Sigmoid colon (tissue), 7 donors: ENCODE results near the gene CRYGN. TPM values are rescaled to one million over a fixed set of nuclear protein-coding genes. Genes with fewer than 3 reads are reported as not detected.

Experiments
- DNase-seq: peaks from one replicate; pipeline ENCODE4 v3.0.0-alpha.2; 2019
- H3K27ac ChIP-seq, 4 donors: fragments of 200-600 bp; sonication (generic); one replicate each; pipeline ENCODE4 v1.5.1; 2016 to 2019; ENCODE audit warnings: mild to moderate bottlenecking in 1 of 4
- H3K27me3 ChIP-seq, 3 donors: fragments of 200-600 bp; sonication (generic); one replicate each; pipeline ENCODE4 v1.5.1; 2019; ENCODE audit warnings: mild to moderate bottlenecking in 1 of 3
- H3K36me3 ChIP-seq, 4 donors: fragments of 200-600 bp; sonication (generic); one replicate each; pipeline ENCODE4 v1.5.1; 2016 to 2019
- H3K4me1 ChIP-seq, 4 donors: fragments of 200-600 bp; sonication (generic); one replicate each; pipeline ENCODE4 v1.5.1; 2017 to 2019
- H3K4me3 ChIP-seq, 4 donors: fragments of 200-600 bp; sonication (generic); one replicate each; pipeline ENCODE4 v1.5.1; 2017 to 2019; ENCODE audit warnings: mild to moderate bottlenecking in 2 of 4, moderate library complexity in 1 of 4
- H3K9me3 ChIP-seq, 4 donors: fragments of 200-600 bp in 3 of 4; sonication (generic) in 3 of 4; one replicate each; pipeline versions ENCODE4 v1.5.1 to v1.6.1; 2013 to 2019
- EP300 ChIP-seq, 4 donors: sonication (generic); formaldehyde crosslinking; IDR thresholded peaks; one replicate each; pipeline ENCODE4 v1.6.1; 2017; ENCODE audit warnings: antibody characterized with exemption in 4 of 4
- POLR2A ChIP-seq, 2 donors: fragments of 450-650 bp; IDR thresholded peaks; one replicate each; pipeline ENCODE4 v1.6.1; 2016; ENCODE audit warnings: antibody characterized with exemption in 2 of 2, mild to moderate bottlenecking in 2 of 2, moderate library complexity in 2 of 2
- POLR2AphosphoS5 ChIP-seq, 4 donors: sonication (generic); formaldehyde crosslinking; IDR thresholded peaks; one replicate each; pipeline ENCODE4 v1.6.1; 2017; ENCODE audit warnings: antibody characterized with exemption in 4 of 4
- WGBS, 2 donors: extraction: QIAGEN DNeasy Blood & Tissue Kit; methylation state at CpG; one replicate each; pipeline ENCODE4 v1.1.7; 2013; 5-methylcytosine and 5-hydroxymethylcytosine counted together
- intact Hi-C: fragments of 100-400 bp; cut with DNase I; formaldehyde crosslinking; loops from one replicate; pipeline ENCODE4 v1.15.1; 2023
- polyA plus RNA-seq, 3 donors: library from polyadenylated mRNA; stranded (reverse); fragments of 200-250 nt; gene quantifications; one replicate each; pipeline ENCODE4 v1.2.3, GENCODE V29; 2013
- total RNA-seq, 4 donors: library from RNA; depleted of rRNA; stranded (reverse); fragments of >200 nt; gene quantifications; one replicate each; pipeline ENCODE4 v1.1.0, GENCODE V29; 2016
- TF ChIP-seq, protein P1 (sequence below), 4 experiments: fragments of 450-650 bp in 3 of 4; fragments of 200-600 bp in 1 of 4; IDR thresholded peaks; one replicate each; pipeline ENCODE4 v1.5.1; 2016 to 2019; ENCODE audit warnings: antibody characterized with exemption in 4 of 4, mild to moderate bottlenecking in 3 of 4, moderate library complexity in 2 of 4
- donor health status: healthy with polysubstance abuse.
- donor health status: Bipolar disorder and iron deficiency.
- donor health status: healthy.

CRYGN gene
- total and polyA plus RNA-seq, 7 donors = 0.17 to 1.8 (median 0.99) TPM; not detected in 3

DNA sequence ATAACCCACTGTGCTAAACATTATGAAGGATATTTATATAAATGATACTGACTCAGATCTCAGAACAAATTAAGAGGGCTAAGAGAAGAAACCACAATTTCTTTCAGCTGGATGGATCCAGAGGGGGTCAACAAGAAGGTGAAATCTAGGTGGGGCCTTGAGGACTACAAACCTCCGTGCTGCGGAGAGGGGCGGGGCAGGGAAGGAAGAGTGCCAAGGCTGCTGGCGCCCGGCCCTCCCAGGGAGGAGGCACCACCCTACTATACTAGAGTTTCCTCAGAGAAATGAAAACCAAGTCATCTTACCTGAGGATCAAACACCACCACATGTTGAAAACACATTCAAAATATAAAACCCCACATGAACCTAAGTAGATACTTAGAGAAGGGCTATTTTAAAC, 29.3 kb upstream of the CRYGN start:
- DNase-seq = no peak
- H3K4me3 ChIP-seq = no peak overlapping the region
- H3K9me3 ChIP-seq = no peaks in the 10 kb centered on the region
- intact Hi-C loops = no loop called here
- H3K4me1 ChIP-seq = peaks cover 0 to 18% (median 13%) of the 10 kb centered on the region in 4 donors
- TF ChIP-seq POLR2AphosphoS5 (IDR thresholded peaks at IDR 0.05) (no peak), EP300 (IDR thresholded peaks at IDR 0.05) (no peak)
- H3K36me3 ChIP-seq = peaks cover 13 to 68% (median 46%) of the 10 kb centered on the region in 4 donors
- H3K27me3 ChIP-seq = no peaks in the 10 kb centered on the region
- 20 to 72% methylated on average over 5 of the region's 5 CpGs for WGBS, 2 donors
- peak overlapping the region in 2 of 4 donors; percentile 32 to 47 for H3K27ac ChIP-seq

DNA sequence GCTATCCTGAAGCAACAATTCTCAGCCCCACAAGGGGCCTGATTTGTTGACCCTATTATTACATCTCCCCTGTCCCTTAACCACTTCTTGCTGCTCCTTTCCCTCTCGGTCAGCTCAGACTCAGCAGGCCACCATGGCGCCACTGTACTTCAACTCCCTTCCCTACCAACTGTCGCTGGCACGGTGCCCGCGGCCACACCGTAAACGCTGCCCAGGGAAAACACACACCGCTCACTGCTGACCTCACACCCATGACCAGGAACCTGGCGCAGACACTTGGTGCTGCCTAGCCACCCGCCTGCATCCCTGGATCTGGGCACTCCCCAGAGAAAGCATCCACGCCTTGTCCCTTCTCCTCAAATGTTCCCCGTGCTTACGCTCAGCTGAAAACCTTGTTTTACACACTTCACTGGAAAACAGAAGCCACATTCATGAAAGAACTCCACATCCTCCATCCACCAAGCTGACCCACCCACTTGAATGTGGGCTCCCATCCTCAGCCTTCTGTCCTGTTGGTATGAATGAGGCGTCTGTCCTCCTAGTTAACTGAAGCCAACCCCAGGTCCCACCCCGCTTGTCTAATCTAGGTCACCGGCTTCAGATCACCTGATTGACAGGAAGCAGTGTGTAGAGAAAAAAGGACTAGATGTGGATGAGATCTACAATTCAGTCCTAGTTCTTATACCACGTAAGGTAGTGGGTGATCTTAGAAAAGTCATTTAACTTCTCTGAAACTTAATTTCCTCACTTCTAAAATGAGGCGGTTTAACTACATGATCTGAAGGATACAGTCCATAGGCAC, 28.5 kb upstream of the CRYGN start:
- no peaks in the 10 kb centered on the region for H3K27me3 ChIP-seq
- WGBS, 2 donors = 84 to 89% methylated on average over 19 of the region's 19 CpGs
- peaks cover 0 to 18% (median 13%) of the 10 kb centered on the region in 4 donors for H3K4me1 ChIP-seq
- intact Hi-C loops = no loop called here
- TF ChIP-seq POLR2A (IDR thresholded peaks at IDR 0.05) = no peak
- TF ChIP-seq, protein P1, sequence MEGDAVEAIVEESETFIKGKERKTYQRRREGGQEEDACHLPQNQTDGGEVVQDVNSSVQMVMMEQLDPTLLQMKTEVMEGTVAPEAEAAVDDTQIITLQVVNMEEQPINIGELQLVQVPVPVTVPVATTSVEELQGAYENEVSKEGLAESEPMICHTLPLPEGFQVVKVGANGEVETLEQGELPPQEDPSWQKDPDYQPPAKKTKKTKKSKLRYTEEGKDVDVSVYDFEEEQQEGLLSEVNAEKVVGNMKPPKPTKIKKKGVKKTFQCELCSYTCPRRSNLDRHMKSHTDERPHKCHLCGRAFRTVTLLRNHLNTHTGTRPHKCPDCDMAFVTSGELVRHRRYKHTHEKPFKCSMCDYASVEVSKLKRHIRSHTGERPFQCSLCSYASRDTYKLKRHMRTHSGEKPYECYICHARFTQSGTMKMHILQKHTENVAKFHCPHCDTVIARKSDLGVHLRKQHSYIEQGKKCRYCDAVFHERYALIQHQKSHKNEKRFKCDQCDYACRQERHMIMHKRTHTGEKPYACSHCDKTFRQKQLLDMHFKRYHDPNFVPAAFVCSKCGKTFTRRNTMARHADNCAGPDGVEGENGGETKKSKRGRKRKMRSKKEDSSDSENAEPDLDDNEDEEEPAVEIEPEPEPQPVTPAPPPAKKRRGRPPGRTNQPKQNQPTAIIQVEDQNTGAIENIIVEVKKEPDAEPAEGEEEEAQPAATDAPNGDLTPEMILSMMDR (IDR thresholded peaks at IDR 0.05) = no peak
- peak in 2 of 4 donors; percentile 19 to 26 for TF ChIP-seq POLR2AphosphoS5 (IDR thresholded peaks at IDR 0.05)
- no peak for TF ChIP-seq EP300 (IDR thresholded peaks at IDR 0.05)
- no peak for DNase-seq
- H3K9me3 ChIP-seq = peaks cover 0 to 3% (median 0%) of the 10 kb centered on the region in 4 donors
- H3K36me3 ChIP-seq = peaks cover 13 to 74% (median 46%) of the 10 kb centered on the region in 4 donors
- H3K27ac ChIP-seq = peak overlapping the region; percentile 15 to 53 (median 40)
- no peak overlapping the region for H3K4me3 ChIP-seq

DNA sequence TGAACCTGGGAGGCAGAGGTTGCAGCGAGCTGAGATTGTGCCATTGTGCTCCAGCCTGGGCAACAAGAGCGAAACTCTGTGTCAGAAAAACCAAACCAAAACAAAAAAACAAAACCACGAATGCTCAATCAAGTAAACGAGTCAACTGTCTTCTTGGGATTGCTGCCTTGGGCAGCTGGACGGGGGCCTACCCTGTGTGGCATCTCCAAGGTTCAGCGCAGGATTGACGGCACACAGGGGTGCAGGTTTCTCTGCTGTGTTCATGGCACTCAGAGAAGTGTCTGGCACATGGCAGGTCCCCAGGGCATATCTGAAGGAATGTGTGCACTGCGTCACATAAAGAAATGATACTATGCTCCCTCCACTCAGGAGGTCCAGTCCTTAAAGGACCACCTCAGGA, 25.2 kb upstream of the CRYGN start:
- intact Hi-C loops = no loop called here

DNA sequence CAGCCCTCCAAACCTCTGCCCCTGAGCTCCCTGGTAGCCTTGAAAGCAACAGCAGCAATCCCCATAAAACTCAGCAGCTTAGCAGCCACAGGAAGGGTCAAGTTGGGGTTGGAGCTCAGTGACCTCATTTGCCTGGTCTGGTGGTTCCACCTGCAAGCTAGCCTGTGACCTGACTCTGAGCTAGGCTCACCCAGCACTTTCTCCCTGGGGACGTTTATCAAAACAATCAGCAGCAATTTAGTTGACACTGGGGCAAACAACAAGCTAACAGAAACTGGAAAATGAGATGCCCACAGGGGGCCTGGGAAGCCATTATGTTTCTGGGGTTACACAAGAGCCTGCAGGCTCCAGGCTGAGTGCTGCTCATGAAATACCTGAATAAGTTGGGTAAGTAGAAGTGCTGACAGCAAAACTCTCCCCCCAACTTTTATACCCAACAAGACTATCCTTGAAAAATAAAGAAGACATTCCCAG, 22.4 kb upstream of the CRYGN start:
- H3K9me3 ChIP-seq = peaks cover 0 to 4% (median 2%) of the 10 kb centered on the region in 4 donors
- no peak overlapping the region for H3K4me3 ChIP-seq
- H3K27me3 ChIP-seq = no peaks in the 10 kb centered on the region
- peaks cover 0 to 33% (median 21%) of the 10 kb centered on the region in 4 donors for H3K36me3 ChIP-seq
- WGBS, 2 donors = 60 to 89% methylated on average over 1 of the region's 1 CpG
- H3K4me1 ChIP-seq = peaks cover 0 to 34% (median 32%) of the 10 kb centered on the region in 4 donors
- H3K27ac ChIP-seq = peak overlapping the region; percentile 85 to 98 (median 96)
- DNase-seq = no peak
- intact Hi-C loops = no loop called here
- no peak for TF ChIP-seq POLR2AphosphoS5 (IDR thresholded peaks at IDR 0.05)
- TF ChIP-seq, protein P1 (IDR thresholded peaks at IDR 0.05) = no peak
- no peak for TF ChIP-seq POLR2A (IDR thresholded peaks at IDR 0.05)
- TF ChIP-seq EP300 (IDR thresholded peaks at IDR 0.05) = no peak

More for the DNA sequence above, 25.2 kb upstream of the CRYGN start:
- H3K27me3 ChIP-seq = no peaks in the 10 kb centered on the region
- WGBS, 2 donors = 95 to 97% methylated on average over 8 of the region's 8 CpGs
- DNase-seq = no peak
- H3K9me3 ChIP-seq = peaks cover 0 to 4% (median 2%) of the 10 kb centered on the region in 4 donors
- H3K27ac ChIP-seq = peak overlapping the region in 1 of 4 donors; percentile 4
- TF ChIP-seq POLR2AphosphoS5 (IDR thresholded peaks at IDR 0.05) = peak in 2 of 4 donors; percentile 5 to 11
- no peak for TF ChIP-seq POLR2A (IDR thresholded peaks at IDR 0.05)
- H3K4me3 ChIP-seq = no peak overlapping the region
- peaks cover 0 to 23% (median 22%) of the 10 kb centered on the region in 4 donors for H3K4me1 ChIP-seq
- H3K36me3 ChIP-seq = peaks cover 12 to 60% (median 43%) of the 10 kb centered on the region in 4 donors

DNA sequence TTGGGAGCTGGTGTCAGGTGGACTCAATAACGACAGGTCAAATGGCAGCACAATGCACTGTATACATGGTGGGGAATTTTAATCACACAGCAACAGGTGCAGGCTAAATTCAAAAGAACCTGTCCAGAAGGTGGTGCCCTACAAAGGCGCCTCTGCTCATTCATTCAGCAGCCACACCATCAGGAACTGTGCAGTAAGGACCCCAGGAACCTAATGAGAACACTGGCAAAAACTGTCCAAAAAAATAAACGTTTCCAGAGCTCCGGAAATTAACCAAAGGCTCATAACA, 21.9 kb upstream of the CRYGN start:
- H3K9me3 ChIP-seq = peaks cover 0 to 4% (median 2%) of the 10 kb centered on the region in 4 donors
- TF ChIP-seq POLR2A (IDR thresholded peaks at IDR 0.05) (no peak), POLR2AphosphoS5 (IDR thresholded peaks at IDR 0.05) (no peak), EP300 (IDR thresholded peaks at IDR 0.05) (no peak)
- TF ChIP-seq, protein P1 (IDR thresholded peaks at IDR 0.05) = no peak
- peaks cover 0 to 29% (median 17%) of the 10 kb centered on the region in 4 donors for H3K36me3 ChIP-seq
- no peak for DNase-seq
- peak overlapping the region; percentile 85 to 98 (median 96) for H3K27ac ChIP-seq
- intact Hi-C loops = loop anchor here (2.0 kb wide), 3 partner anchors 43 to 297 kb away; partner anchors contain the start of gene RHEB
- no peaks in the 10 kb centered on the region for H3K27me3 ChIP-seq
- no peak overlapping the region for H3K4me3 ChIP-seq
- H3K4me1 ChIP-seq = peaks cover 0 to 34% (median 32%) of the 10 kb centered on the region in 4 donors
- WGBS, 2 donors = 51 to 75% methylated on average over 4 of the region's 4 CpGs
